ENCODE results near the gene TCEAL5.

DNA sequence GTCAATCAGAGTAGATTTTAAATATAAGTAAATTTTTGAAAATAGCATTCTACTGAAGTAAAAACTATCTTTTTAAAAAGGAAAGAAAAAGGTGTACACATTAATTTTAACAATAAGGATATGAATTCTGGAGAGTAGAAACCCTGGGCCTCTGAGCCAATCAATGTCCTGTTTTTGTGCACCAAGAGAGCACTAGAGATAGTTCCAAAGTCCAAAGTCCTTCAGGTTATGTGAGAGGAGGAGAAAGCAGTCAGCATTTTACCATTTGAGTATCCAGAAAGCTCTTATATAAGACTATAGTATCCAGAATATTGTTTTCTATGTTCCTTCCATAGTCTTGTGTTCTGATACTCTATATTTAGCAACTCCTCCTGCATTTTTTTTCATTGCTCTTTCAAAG lies 18.3 kb downstream of the TCEAL5 start:
- TF ChIP-seq CTCF (conservative IDR thresholded peaks at IDR 0.05), result no peak
- TF ChIP-seq EZH2 (IDR thresholded peaks at IDR 0.05; ENCODE audit: low read depth), result no peak

Data from PC-9 (cell line).